Measurements from ENCODE around the gene GUCA1A.
"Not testable (repeated sequence)": the region's sequence is repeated elsewhere in the genome, so short reads cannot be mapped to it uniquely, and the experiment has no call there.

GUCA1A gene

DNA sequence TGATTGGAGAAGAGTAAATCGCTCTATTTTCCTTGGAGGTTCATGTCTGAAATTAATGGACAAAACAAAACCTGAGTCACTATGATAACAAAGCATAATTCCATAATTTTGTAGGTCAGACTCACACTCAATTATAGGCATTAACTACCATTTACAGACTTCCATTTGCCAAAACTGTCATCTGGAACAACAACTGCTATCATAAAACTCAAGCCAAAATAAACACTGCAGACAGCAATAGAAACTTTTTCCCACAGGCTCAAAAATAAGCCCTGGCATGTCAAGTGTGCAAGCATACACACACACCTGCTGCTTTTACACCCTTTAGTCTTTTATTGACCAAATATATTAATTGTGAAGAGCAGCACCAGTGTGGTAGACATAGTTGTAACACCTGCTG, 37.4 kb downstream of the GUCA1A start:
- no peak overlapping the region for H3K4me3 ChIP-seq (ENCODE audit: low read depth, low read length)
- DNase-seq (ENCODE audit: low read depth) = no peak
- TF ChIP-seq POLR2A (IDR thresholded peaks at IDR 0.05; ENCODE audit: extremely low read depth, insufficient read length) = no peak
- TF ChIP-seq MYC (IDR thresholded peaks at IDR 0.05; ENCODE audit: low read depth, low read length) = no peak
- TF ChIP-seq CTCF (IDR thresholded peaks at IDR 0.05; ENCODE audit: low read depth, low read length) = no peak
- TF ChIP-seq MAX (IDR thresholded peaks at IDR 0.05; ENCODE audit: low read depth, low read length) = no peak

GRCh38 chr6:42211726-42212125, 38.6 kb downstream of the GUCA1A start:
- no peak for DNase-seq (ENCODE audit: low read depth)
- H3K4me3 ChIP-seq (ENCODE audit: low read depth, low read length) = no peak overlapping the region
- TF ChIP-seq POLR2A (IDR thresholded peaks at IDR 0.05; ENCODE audit: extremely low read depth, insufficient read length) = no peak
- no peak for TF ChIP-seq MYC (IDR thresholded peaks at IDR 0.05; ENCODE audit: low read depth, low read length)

- H3K4me3 ChIP-seq (ENCODE audit: low read depth, low read length) = no peak overlapping the region
- DNase-seq (ENCODE audit: low read depth) = no peak
- TF ChIP-seq CTCF (IDR thresholded peaks at IDR 0.05; ENCODE audit: low read depth, low read length) (no peak), POLR2A (IDR thresholded peaks at IDR 0.05; ENCODE audit: extremely low read depth, insufficient read length) (no peak), MAX (IDR thresholded peaks at IDR 0.05; ENCODE audit: low read depth, low read length) (no peak), MYC (IDR thresholded peaks at IDR 0.05; ENCODE audit: low read depth, low read length) (no peak)
Measured at GRCh38 chr6:42212442-42212841, 39.3 kb downstream of the GUCA1A start.

GRCh38 chr6:42216495-42216894, 43.3 kb downstream of the GUCA1A start:
- peak overlapping the region; percentile 97 for H3K4me3 ChIP-seq (ENCODE audit: low read depth, low read length)

DNA sequence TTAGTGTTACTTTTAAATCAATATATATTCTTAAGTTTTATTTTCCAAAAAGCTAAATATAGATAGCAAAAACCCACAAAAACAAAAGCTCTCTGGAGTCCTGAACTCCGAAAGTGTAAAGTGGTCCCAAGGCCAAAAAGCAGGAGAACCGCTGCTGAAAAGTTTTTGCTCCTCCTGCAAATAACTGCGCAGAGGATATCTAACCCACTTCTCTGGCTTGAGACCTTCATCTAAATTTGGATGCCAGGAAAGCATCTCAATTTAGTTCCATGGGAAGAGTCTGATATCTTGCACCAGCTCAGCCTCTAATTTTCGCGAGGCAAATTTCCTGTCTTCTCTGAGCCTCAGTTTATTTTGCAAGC, 44.0 kb downstream of the GUCA1A start:
- H3K4me3 ChIP-seq (ENCODE audit: low read depth, low read length) = peak overlapping the region; percentile 97
- TF ChIP-seq MYC (IDR thresholded peaks at IDR 0.05; ENCODE audit: low read depth, low read length) (no peak), MAX (IDR thresholded peaks at IDR 0.05; ENCODE audit: low read depth, low read length) (no peak), CTCF (IDR thresholded peaks at IDR 0.05; ENCODE audit: low read depth, low read length) (no peak), POLR2A (IDR thresholded peaks at IDR 0.05; ENCODE audit: extremely low read depth, insufficient read length) (no peak)
- DNase-seq (ENCODE audit: low read depth) = peak; percentile 34

More at GRCh38 chr6:42216495-42216894, 43.3 kb downstream of the GUCA1A start:
- not testable (repeated sequence) for DNase-seq (ENCODE audit: low read depth)

GRCh38 chr6:42217519-42218367, 44.6 kb downstream of the GUCA1A start, which contains the start of gene MRPS10:
MRPS10 (minus strand) TSS chr6:42217861; CDS start chr6:42217849, 12 bp downstream.
- peak; percentile 69 for TF ChIP-seq POLR2A (IDR thresholded peaks at IDR 0.05; ENCODE audit: extremely low read depth, insufficient read length)
- no peak for TF ChIP-seq CTCF (IDR thresholded peaks at IDR 0.05; ENCODE audit: low read depth, low read length)
- peak; percentile 54; the same call in 1 of the 2 replicates for TF ChIP-seq MAX (IDR thresholded peaks at IDR 0.05; ENCODE audit: low read depth, low read length)
- TF ChIP-seq MYC (IDR thresholded peaks at IDR 0.05; ENCODE audit: low read depth, low read length) = peak; percentile 24; the same call in 1 of the 2 replicates
- peak within 1 kb of the TSS; percentile 97 for H3K4me3 ChIP-seq (ENCODE audit: low read depth, low read length)
- DNase-seq (ENCODE audit: low read depth) = peak; percentile 97
